Measurements from ENCODE around the gene CSRP1.
A peak's percentile ranks its signal among the peaks of the same experiment; 100 is the strongest.

The CSRP1 gene

DNA sequence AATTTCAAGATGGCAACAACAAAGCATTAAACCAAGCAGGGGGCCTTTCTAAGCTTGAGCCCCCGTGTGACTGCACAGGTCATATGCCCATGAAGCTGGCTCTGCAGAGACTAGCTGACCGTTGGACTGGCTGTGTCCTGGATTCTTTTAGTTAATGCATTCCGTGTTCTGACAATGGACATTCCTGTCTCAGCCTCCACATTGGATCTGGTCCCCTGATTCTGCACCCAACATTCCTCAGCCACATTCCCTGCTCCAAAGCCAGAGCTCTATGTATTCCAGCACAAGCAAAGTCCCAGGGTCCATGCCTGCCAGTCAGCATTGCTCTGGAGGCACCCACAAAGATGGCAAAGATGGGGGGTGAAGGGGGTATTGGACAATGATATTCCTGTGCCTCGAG is 26.9 kb upstream of the CSRP1 start:
- TF ChIP-seq EZH2phosphoT487 (IDR thresholded peaks at IDR 0.05; ENCODE audit: borderline replicate concordance, low read length) (no peak), CTCF (IDR thresholded peaks at IDR 0.05; ENCODE audit: low read depth, low read length, poor library complexity, severe bottlenecking) (no peak)
- no peaks in the 10 kb centered on the region for H3K79me2 ChIP-seq (ENCODE audit: control insufficient read depth, low read length)
- no peaks in the 10 kb centered on the region for H3K9me2 ChIP-seq (replicated peaks; ENCODE audit: control insufficient read depth, low read length)
- H3K4me1 ChIP-seq (ENCODE audit: control insufficient read depth, low read length), result peaks cover 6% of the 10 kb centered on the region; the same call in 1 of the 2 replicates
- H3K4me2 ChIP-seq (ENCODE audit: low read length), result no peak overlapping the region
- no peak overlapping the region for H3K4me3 ChIP-seq (ENCODE audit: low read length)
- no peaks in the 10 kb centered on the region for H3F3A ChIP-seq (ENCODE audit: control insufficient read depth, insufficient read depth)
- no peaks in the 10 kb centered on the region for H3K36me3 ChIP-seq (ENCODE audit: control insufficient read depth, low read length)
- H3K9me3 ChIP-seq (ENCODE audit: control insufficient read depth, insufficient read depth, low read length), result no peaks in the 10 kb centered on the region
- H4K20me1 ChIP-seq (ENCODE audit: control insufficient read depth, insufficient read depth, low read depth, low read length), result peaks cover 3% of the 10 kb centered on the region; the same call in 1 of the 2 replicates
- peaks cover 39% of the 10 kb centered on the region for H3K27me3 ChIP-seq (ENCODE audit: control insufficient read depth, low read length)
- no peak overlapping the region for H3K27ac ChIP-seq (ENCODE audit: low read depth, low read length)

DNA sequence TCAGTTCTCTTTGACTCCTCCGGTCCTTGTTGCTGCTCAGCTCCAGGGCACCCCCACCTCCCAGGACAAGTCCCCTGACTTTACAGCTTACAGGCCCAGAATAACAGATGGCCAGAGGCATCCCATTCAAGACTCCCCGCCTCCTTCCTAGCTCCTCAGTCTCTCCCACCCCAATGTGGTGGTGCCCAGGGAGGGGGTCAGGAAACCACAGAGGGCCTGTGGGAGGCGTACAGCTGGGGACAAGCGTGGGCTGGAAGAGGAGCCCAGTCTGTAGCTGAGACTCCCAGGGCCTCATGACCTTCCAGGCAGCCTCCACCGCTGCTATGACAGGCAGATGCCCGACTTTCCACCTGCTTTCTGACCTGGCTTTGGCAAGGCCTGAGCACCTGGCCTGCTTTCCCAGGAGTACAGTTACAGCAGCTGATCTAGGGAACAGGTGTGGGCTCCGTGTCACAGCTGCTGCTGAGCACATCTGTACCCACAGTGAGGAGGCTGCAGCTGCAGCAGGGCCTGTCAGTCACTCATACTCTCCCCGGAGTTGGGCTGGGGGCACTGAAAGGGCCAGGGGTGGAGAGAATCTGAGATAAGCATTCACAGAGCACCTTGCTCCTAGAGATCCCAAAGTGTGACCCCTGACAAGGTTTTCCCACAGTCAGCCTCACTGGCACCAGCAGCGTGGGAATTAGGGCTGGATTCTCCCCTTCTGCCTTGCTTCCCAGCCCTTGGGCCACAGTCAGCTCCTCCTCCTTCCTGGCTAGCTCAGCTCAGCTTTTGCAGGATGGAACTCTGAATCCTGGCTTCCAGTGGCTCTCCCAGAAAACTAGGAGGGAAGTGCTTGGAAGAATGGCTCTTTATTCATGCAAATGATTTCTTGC is 24.9 kb upstream of the CSRP1 start:
- no peaks in the 10 kb centered on the region for H3K36me3 ChIP-seq (ENCODE audit: control insufficient read depth, low read length)
- no peak overlapping the region for H3K27ac ChIP-seq (ENCODE audit: low read depth, low read length)
- peaks cover 18% of the 10 kb centered on the region for H3K27me3 ChIP-seq (ENCODE audit: control insufficient read depth, low read length)
- no peak overlapping the region for H3K4me3 ChIP-seq (ENCODE audit: low read length)
- no peaks in the 10 kb centered on the region for H3K9me3 ChIP-seq (ENCODE audit: control insufficient read depth, insufficient read depth, low read length)
- TF ChIP-seq CTCF (IDR thresholded peaks at IDR 0.05; ENCODE audit: low read depth, low read length, poor library complexity, severe bottlenecking), result no peak
- TF ChIP-seq EZH2phosphoT487 (IDR thresholded peaks at IDR 0.05; ENCODE audit: borderline replicate concordance, low read length), result no peak
- H3K79me2 ChIP-seq (ENCODE audit: control insufficient read depth, low read length), result no peaks in the 10 kb centered on the region
- H3K4me2 ChIP-seq (ENCODE audit: low read length), result no peak overlapping the region
- no peaks in the 10 kb centered on the region for H3K4me1 ChIP-seq (ENCODE audit: control insufficient read depth, low read length)
- no peaks in the 10 kb centered on the region for H3K9me2 ChIP-seq (replicated peaks; ENCODE audit: control insufficient read depth, low read length)
- no peaks in the 10 kb centered on the region for H3F3A ChIP-seq (ENCODE audit: control insufficient read depth, insufficient read depth)
- H4K20me1 ChIP-seq (ENCODE audit: control insufficient read depth, insufficient read depth, low read depth, low read length), result peaks cover 3% of the 10 kb centered on the region; the same call in 1 of the 2 replicates

GRCh38 chr1:201530741-201531531 is 24.0 kb upstream of the CSRP1 start:
- H3K9me2 ChIP-seq (replicated peaks; ENCODE audit: control insufficient read depth, low read length), result no peaks in the 10 kb centered on the region
- H3K9me3 ChIP-seq (ENCODE audit: control insufficient read depth, insufficient read depth, low read length), result no peaks in the 10 kb centered on the region
- H3F3A ChIP-seq (ENCODE audit: control insufficient read depth, insufficient read depth), result no peaks in the 10 kb centered on the region
- peaks cover 3% of the 10 kb centered on the region; the same call in 1 of the 2 replicates for H4K20me1 ChIP-seq (ENCODE audit: control insufficient read depth, insufficient read depth, low read depth, low read length)
- H3K4me3 ChIP-seq (ENCODE audit: low read length), result no peak overlapping the region
- H3K27me3 ChIP-seq (ENCODE audit: control insufficient read depth, low read length), result peaks cover 10% of the 10 kb centered on the region
- no peak overlapping the region for H3K27ac ChIP-seq (ENCODE audit: low read depth, low read length)
- TF ChIP-seq EZH2phosphoT487 (IDR thresholded peaks at IDR 0.05; ENCODE audit: borderline replicate concordance, low read length) (no peak), CTCF (IDR thresholded peaks at IDR 0.05; ENCODE audit: low read depth, low read length, poor library complexity, severe bottlenecking) (peak; percentile 67)
- H3K4me1 ChIP-seq (ENCODE audit: control insufficient read depth, low read length), result no peaks in the 10 kb centered on the region
- H3K36me3 ChIP-seq (ENCODE audit: control insufficient read depth, low read length), result no peaks in the 10 kb centered on the region
- no peaks in the 10 kb centered on the region for H3K79me2 ChIP-seq (ENCODE audit: control insufficient read depth, low read length)
- no peak overlapping the region for H3K4me2 ChIP-seq (ENCODE audit: low read length)
